ENCODE results near the gene TUBGCP6.

DNA sequence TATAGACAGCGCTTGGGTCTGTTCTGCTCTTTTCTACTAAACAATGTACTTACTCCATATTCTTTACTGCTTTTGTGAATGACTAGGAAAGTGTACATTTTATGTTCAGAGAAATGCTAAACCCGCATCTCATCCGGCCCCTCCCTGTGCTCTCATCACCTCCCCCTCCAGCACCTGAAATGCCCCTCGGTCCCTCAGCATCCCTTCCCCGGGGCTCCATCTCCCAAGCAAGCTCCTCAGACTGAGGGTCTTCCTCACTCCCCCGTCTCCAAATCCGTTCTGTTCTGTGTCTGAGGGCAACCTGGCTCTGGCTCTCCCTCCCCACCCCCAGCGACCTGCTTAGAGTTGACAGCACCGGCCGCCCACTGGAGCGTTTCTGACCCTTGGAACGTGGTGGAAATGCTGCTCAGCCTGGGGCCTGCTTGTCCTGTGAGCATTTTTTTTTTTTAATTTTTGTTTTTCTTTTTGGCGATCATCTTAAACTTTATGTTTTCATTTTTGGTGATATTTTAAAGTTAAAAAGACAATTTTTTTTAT, 42.6 kb downstream of the TUBGCP6 start:
- TF ChIP-seq, protein P1, sequence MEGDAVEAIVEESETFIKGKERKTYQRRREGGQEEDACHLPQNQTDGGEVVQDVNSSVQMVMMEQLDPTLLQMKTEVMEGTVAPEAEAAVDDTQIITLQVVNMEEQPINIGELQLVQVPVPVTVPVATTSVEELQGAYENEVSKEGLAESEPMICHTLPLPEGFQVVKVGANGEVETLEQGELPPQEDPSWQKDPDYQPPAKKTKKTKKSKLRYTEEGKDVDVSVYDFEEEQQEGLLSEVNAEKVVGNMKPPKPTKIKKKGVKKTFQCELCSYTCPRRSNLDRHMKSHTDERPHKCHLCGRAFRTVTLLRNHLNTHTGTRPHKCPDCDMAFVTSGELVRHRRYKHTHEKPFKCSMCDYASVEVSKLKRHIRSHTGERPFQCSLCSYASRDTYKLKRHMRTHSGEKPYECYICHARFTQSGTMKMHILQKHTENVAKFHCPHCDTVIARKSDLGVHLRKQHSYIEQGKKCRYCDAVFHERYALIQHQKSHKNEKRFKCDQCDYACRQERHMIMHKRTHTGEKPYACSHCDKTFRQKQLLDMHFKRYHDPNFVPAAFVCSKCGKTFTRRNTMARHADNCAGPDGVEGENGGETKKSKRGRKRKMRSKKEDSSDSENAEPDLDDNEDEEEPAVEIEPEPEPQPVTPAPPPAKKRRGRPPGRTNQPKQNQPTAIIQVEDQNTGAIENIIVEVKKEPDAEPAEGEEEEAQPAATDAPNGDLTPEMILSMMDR (IDR thresholded peaks at IDR 0.05): no peak
- TF ChIP-seq POLR2A (IDR thresholded peaks at IDR 0.05) (no peak), EP300 (IDR thresholded peaks at IDR 0.05) (no peak)

Data from stomach (tissue), 4 donors.